HUES48 (cell line): ENCODE measurements around the gene SLC7A10.

Experiments used
- H3K27ac ChIP-seq: one replicate; pipeline ENCODE4 v1.7.0; 2013; ENCODE audit warnings: low read depth, low read length, inconsistent platforms
- H3K27me3 ChIP-seq: 2 replicates; pipeline ENCODE4 v1.6.1; 2013; ENCODE audit warnings: mild to moderate bottlenecking, low read length; ENCODE audit not compliant: control insufficient read depth, insufficient read depth
- H3K36me3 ChIP-seq: 2 replicates; pipeline ENCODE4 v1.6.1; 2013; ENCODE audit warnings: low read length; ENCODE audit not compliant: control insufficient read depth, insufficient read depth
- H3K4me1 ChIP-seq: 2 replicates; pipeline ENCODE4 v1.6.1; 2013; ENCODE audit warnings: mild to moderate bottlenecking, low read length; ENCODE audit not compliant: control insufficient read depth, insufficient read depth
- H3K4me3 ChIP-seq: 2 replicates; pipeline ENCODE4 v1.5.1; 2013; ENCODE audit warnings: mild to moderate bottlenecking, low read depth, low read length
- H3K9ac ChIP-seq: 2 replicates; pipeline ENCODE4 v1.6.1; 2013; ENCODE audit warnings: mild to moderate bottlenecking, low read depth, low read length, moderate library complexity
- H3K9me3 ChIP-seq: 2 replicates; pipeline ENCODE4 v1.6.1; 2013; ENCODE audit warnings: low read length; ENCODE audit not compliant: control insufficient read depth, insufficient read depth

SLC7A10 gene

DNA sequence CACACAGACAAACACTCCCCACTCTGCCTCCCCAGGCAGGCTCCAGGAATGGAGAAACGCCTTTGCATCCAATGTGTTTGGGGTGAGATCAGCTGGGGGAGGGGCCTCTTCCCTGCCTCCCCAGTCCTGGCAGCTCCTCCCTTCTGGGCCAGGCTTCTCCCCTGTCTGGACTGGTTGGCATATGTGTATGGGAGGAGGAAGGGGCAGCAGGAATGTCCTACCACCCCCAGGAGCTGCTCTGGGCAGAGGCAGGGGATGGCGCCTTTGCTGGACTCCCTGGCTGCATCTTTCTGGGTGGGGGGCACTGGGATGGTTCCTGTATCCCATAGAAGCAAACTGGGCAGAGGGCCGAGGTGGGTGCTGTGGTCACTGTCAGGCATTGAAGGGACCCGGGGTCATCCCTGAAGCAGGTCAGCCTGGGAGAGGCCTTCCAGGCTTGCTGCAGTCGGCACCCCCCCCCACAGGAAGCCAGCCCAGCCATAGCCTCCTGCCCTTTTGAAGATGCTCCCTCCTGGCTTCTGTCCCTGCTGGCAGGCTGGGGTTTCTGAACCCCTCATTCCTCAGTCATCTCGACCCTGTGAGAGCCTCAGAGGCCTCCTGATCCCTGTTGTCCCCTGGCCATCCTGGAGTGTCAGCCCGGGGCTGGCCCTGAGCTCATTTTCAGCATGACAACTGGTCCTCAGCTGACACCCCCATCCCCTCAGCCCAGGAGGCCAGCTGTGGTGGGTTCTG lies 21.2 kb upstream of the SLC7A10 start:
- H3K27ac ChIP-seq: no peak overlapping the region
- H3K4me3 ChIP-seq: no peak overlapping the region
- H3K4me1 ChIP-seq: no peaks in the 10 kb centered on the region
- H3K36me3 ChIP-seq: no peaks in the 10 kb centered on the region
- H3K27me3 ChIP-seq: no peaks in the 10 kb centered on the region
- peaks cover 6% of the 10 kb centered on the region; the same call in 1 of the 2 replicates for H3K9me3 ChIP-seq
- H3K9ac ChIP-seq: no peak overlapping the region

DNA sequence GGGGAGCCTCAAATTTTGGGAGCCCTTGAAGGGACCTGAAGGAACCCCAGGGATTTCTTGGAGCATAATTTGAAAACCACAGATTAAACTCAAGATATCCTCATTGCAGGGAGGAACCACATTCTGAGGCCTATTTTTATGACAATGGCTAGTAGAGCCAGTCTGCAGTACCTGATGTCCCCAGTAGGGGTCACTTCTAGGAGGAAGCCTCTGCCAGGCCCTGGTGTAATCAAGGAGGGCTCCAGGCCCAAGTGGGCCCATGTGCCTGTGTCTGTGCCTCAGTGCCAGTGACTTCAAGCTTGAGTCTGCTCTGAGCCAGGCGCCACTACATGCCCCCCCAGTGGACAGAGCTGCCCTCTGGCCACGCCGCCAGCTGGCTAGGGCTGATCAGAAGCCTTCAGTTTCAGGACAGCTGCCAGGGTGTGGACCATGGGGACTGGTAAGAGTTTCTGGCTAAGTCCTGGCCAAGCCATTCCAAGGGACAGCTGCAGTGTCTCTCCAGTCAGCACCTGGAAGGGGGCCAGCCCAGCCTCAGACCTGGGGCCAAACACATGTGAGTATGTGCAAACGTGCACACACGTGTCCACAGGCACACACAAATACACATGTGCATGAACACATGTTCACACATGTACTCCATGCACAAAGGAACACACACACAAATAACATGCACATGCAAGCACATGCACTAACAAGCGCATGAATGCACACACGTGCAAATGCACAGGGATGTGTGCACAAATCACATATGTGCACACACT lies 20.5 kb upstream of the SLC7A10 start:
- Histone ChIP-seq H3K4me3 (no peak overlapping the region), H3K9ac (no peak overlapping the region), H3K27me3 (no peaks in the 10 kb centered on the region), H3K27ac (no peak overlapping the region), H3K9me3 (peaks cover 6% of the 10 kb centered on the region; the same call in 1 of the 2 replicates), H3K36me3 (no peaks in the 10 kb centered on the region), H3K4me1 (no peaks in the 10 kb centered on the region)

DNA sequence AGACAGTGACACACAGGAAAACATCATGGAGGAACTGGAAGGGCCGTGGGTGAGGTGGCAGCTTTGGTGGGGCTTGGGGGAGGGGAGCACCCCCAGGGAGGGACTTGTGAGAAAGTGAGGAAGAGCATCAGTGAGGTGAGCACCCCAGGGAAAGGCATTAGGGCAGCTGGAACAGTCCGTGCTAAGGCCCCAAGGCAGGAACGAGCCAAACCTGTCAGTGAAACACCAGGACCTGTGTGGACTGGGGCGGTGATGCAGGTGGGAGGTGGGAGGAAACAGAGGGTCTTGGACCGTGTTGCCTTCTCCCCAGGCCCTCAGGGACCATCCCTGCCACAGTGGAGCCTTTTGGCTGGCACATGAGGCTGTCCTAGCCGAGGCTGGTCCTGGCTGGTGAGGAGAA lies 17.3 kb upstream of the SLC7A10 start:
- Histone ChIP-seq H3K4me3 (no peak overlapping the region), H3K36me3 (no peaks in the 10 kb centered on the region), H3K27ac (no peak overlapping the region), H3K4me1 (no peaks in the 10 kb centered on the region), H3K9ac (no peak overlapping the region), H3K9me3 (peaks cover 6% of the 10 kb centered on the region; the same call in 1 of the 2 replicates), H3K27me3 (no peaks in the 10 kb centered on the region)

DNA sequence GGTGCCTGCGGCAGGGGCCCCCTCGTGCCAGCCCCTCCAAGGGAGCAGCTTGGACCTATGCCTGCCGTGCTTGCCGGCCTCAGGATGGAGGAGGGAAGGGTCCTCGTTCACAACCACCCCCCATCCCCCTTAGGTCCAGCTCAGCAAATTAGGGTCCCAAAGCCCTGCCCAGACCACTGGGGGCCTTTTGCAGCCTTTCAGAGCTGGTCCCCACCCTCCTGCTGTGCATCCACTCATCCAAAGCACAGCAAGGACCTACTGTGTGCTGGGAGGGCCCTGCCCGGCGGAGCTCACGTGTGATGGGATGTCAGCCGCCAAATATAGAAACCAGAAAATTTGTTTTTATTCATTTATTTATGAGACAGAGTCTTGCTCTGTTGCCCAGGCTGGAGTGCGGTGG lies 16.5 kb upstream of the SLC7A10 start:
- Histone ChIP-seq H3K27me3 (no peaks in the 10 kb centered on the region), H3K27ac (no peak overlapping the region), H3K9me3 (peaks cover 6% of the 10 kb centered on the region; the same call in 1 of the 2 replicates), H3K4me3 (no peak overlapping the region), H3K9ac (no peak overlapping the region), H3K36me3 (no peaks in the 10 kb centered on the region), H3K4me1 (no peaks in the 10 kb centered on the region)

DNA sequence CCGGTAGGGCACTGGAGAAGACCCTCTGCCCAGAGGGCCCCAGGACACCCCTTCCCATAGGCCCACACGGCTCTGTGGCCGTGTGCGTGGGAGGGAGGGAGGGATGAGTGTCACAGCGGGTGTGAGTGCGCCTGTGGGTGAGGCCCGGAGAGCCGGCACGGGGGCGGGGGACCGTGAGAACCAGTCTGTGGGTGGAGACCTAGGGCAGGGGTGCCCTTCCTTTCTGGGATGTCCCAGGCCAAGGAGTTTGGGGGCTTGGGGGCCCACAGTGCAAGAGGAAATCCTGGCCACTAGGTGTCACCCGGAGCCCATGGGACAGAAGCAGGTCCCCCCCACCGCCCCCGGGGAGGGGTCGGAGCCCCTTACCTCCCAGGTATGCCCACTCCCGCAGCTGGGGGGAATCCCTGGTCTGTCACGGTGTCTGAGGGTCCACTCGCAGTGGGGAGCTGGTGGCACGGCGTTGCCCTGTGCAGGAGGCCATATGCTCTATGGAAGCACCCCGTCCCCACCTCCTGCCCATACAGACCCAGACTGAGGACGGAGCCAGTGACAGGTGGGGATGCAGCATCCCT lies 16.0 kb upstream of the SLC7A10 start:
- H3K4me1 ChIP-seq: no peaks in the 10 kb centered on the region
- H3K36me3 ChIP-seq: no peaks in the 10 kb centered on the region
- no peak overlapping the region for H3K9ac ChIP-seq
- H3K27me3 ChIP-seq: no peaks in the 10 kb centered on the region
- no peak overlapping the region for H3K27ac ChIP-seq
- no peak overlapping the region for H3K4me3 ChIP-seq
- peaks cover 6% of the 10 kb centered on the region; the same call in 1 of the 2 replicates for H3K9me3 ChIP-seq

DNA sequence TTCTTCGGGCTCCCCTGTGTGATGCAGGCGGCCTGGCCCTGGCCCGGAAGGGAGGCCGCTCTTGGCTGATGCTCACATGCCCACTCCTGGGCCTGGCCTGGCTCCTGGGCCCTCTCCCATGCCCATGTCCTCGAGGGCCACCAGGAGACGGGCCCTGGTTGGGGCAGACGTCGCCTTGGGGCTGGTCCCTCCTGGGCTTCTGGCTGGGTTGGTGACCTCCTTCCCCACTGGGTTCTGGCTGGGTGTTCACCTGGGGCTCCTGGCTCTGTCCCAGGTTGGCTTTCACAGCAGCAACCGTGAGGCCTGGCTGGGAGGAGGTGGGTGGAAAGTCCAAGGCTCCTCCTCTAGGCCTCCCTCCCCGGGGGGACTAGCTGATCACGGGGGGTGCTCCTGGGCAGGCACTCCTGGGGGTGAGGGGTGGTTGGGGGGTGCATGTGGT lies 15.5 kb upstream of the SLC7A10 start:
- no peaks in the 10 kb centered on the region for H3K36me3 ChIP-seq
- H3K27me3 ChIP-seq: no peaks in the 10 kb centered on the region
- no peak overlapping the region for H3K27ac ChIP-seq
- H3K9me3 ChIP-seq: peaks cover 4% of the 10 kb centered on the region; the same call in 1 of the 2 replicates
- H3K9ac ChIP-seq: no peak overlapping the region
- H3K4me3 ChIP-seq: no peak overlapping the region
- H3K4me1 ChIP-seq: no peaks in the 10 kb centered on the region

DNA sequence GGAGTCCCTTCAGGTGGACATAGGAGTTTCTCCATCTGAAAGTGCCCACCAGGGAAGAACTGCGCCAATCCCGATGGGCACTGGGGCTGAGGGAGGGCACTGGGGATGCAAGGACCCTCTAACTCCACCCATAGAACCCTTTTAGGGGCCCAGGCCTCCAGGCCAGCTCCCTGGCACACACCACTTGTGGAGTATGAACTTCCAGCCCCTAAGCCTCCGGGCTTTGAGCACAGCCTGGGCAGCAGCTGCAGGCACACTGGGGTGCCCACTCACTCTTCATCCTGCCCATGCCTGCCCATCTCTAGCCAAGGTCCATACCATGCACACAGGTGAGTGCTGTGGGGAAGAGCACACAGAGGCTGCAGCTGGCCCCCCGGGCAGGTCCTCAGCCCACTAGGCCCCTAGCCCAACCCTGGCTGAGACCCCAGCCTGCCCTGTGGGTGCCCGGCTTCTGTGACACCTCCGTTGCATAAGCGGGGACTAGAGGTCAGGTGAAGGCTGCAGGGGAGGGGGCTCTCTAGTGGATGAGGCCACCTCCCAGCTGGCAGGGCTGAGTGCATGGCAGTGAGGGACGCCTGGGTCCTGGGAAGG lies 14.6 kb upstream of the SLC7A10 start:
- Histone ChIP-seq H3K4me3 (no peak overlapping the region), H3K9me3 (no peaks in the 10 kb centered on the region), H3K36me3 (no peaks in the 10 kb centered on the region), H3K9ac (no peak overlapping the region), H3K4me1 (no peaks in the 10 kb centered on the region), H3K27ac (no peak overlapping the region), H3K27me3 (no peaks in the 10 kb centered on the region)

DNA sequence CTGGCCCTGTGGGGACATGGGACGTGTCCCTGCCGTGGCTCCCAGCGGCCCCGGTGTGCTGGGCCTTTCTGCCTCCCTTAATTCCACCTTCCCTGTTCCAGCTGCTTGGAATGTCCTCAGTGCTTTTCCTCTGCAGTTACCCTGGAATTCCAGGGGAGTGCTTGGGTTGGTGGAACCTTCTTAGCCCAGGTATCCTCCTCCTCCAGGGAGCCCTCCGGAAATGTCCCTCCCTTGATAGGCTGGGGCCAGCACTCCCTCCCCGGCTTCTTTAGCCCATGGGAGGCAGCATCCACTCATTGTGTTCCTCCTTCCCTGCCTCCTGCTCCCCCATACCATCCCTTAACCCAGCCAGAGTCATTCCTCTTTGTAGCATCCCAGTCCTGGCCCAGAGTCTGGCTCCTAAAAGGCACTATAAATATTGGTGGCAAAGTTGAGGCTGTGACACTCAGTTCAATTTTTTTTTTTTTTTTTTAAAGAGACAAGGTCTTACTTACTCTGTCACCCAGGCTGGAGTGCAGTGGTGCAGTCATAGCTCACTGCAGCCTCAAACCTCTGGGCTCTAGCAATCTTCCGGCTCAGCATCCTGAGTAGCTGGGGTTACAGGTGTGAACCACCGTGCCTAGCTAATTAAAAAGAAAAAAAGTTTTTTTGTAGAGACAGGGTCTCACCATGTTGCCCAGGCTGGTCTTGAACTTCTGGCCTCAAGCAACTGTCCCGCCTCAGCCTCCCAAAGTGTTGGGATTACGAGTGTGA lies 13.7 kb upstream of the SLC7A10 start:
- no peak overlapping the region for H3K27ac ChIP-seq
- H3K4me3 ChIP-seq: no peak overlapping the region
- H3K27me3 ChIP-seq: no peaks in the 10 kb centered on the region
- H3K9me3 ChIP-seq: no peaks in the 10 kb centered on the region
- H3K36me3 ChIP-seq: no peaks in the 10 kb centered on the region
- H3K4me1 ChIP-seq: no peaks in the 10 kb centered on the region
- H3K9ac ChIP-seq: no peak overlapping the region

DNA sequence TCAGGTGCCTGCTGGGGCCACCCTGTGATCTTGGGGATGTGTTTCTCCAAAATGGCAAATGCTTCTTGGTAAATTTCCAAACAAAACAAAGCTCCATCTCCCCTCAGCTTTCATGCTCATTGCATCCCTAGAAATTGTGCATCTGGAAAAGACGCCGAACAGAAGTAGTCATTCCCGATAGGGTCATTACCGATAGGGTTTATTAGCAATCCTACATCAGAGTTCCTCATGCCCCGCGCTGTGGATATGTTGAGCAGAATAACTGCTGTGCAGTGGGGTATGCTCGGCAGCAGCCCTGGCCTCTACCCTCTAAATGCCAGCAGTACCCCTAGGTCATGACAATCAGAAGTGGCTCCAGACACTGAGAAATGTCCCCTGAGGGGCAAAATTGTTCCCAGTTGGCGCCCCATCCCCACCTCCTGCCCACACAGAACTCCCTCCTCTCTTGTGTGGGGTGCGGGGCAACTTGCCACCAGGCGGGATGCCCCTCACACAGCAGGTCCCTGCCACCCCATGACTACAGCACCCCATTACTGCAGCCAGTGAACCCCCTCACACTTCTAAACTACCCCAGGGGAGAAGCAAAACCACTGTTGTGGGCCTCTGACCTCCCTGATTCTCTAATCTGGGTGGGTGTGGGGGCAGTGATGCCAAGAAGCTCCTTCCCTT lies 13.0 kb upstream of the SLC7A10 start:
- Histone ChIP-seq H3K27me3 (no peaks in the 10 kb centered on the region), H3K9ac (no peak overlapping the region), H3K27ac (no peak overlapping the region), H3K4me1 (no peaks in the 10 kb centered on the region), H3K9me3 (no peaks in the 10 kb centered on the region), H3K4me3 (no peak overlapping the region), H3K36me3 (no peaks in the 10 kb centered on the region)

DNA sequence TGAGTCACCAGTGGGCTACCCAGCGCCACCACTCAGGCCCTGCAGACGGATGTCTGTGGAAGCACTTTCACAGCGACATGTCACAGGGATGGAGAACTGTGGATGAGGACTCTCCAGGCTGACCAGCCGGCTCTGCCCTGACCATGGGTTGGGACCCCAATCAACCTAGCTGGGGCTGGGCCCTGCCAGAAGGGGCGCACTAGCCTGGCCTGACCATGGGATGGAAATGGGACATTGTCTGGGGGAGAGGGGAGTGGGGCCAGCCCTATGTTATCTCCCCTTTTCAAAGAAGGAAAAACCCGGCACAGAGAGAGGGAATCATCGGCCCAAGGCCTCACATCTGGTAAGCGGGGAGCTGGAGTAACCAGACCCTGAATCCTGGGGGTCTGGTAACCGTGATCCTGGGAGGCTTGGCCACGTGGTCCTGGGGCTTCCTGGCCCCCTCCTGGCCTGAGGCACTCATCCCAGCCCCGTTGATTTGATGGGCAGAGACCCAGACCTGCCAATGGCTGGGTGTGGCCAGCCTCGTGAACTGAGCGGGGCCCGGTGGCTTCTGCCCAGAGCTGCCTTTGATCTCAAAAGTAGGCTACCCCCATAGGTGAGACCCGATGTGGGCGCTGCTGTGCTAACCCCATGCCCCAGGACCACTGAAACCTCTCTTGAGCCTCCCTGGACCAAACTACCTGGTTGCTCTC lies 11.2 kb upstream of the SLC7A10 start:
- Histone ChIP-seq H3K27me3 (no peaks in the 10 kb centered on the region), H3K4me1 (no peaks in the 10 kb centered on the region), H3K9me3 (no peaks in the 10 kb centered on the region), H3K36me3 (no peaks in the 10 kb centered on the region), H3K4me3 (no peak overlapping the region), H3K9ac (no peak overlapping the region), H3K27ac (no peak overlapping the region)
